ENCODE measurements around the gene ZFHX3. TPM values are rescaled to one million over a fixed set of nuclear protein-coding genes. Genes with fewer than 3 reads are reported as not detected.

The ZFHX3 gene
- total RNA-seq, 1 experiment from 2014 or later: 1.5 TPM

DNA sequence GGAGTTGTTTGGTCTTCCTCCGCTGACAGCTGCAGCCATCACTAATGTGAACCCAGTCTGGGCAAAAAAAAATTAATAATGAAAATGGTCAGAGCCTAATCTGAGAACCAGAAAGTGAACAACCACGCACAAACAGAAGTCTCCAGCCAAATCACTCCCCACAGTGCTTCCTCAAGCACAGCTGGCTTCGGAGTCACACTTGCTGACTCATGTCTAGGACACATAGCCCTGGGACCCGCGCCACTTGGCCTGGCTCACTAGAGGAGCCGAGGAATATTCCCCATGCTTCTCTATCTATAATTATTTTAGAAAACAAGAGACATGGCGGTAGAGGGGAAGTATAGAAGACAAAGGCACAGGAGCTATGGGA lies 109.1 kb downstream of the ZFHX3 start:
- no peaks in the 10 kb centered on the region for H3K9me3 ChIP-seq (ENCODE audit: control insufficient read depth, low read depth, low read length)
- Mint-ChIP-seq H3K4me3 (no peak overlapping the region), H3K36me3 (ENCODE audit: insufficient read depth in 1 of 3, low read depth in 3 of 3) (no peaks in the 10 kb centered on the region; a peak in 1 of 7 replicates), H3K9me3 (peaks cover 0 to 4% of the 10 kb centered on the region in 2 experiments; a peak in 2 of 5 replicates), H3K27ac (no peak overlapping the region), H3K27me3 (ENCODE audit: low read depth) (no peaks in the 10 kb centered on the region; the same call in none of the 2 replicates), H3K4me1 (peaks cover 49 to 52% of the 10 kb centered on the region in 2 experiments)
- no peak for DNase-seq
- H4K5ac ChIP-seq (ENCODE audit: insufficient read length, low read depth, low read length): no peak overlapping the region
- H3K18ac ChIP-seq (ENCODE audit: insufficient read length, low read depth, low read length): no peak overlapping the region
- H2BK15ac ChIP-seq (ENCODE audit: low read depth, low read length): no peak overlapping the region
- H3K4me2 ChIP-seq (ENCODE audit: insufficient read depth, insufficient read length, low read length): no peak overlapping the region
- H4K91ac ChIP-seq (ENCODE audit: insufficient read length, low read depth, low read length): no peak overlapping the region
- H2AFZ ChIP-seq (ENCODE audit: low read length): no peak overlapping the region
- H4K8ac ChIP-seq (replicated peaks; ENCODE audit: insufficient read length, low read depth, low read length): no peak overlapping the region
- H3K27me3 ChIP-seq (ENCODE audit: insufficient read depth, low read length): no peaks in the 10 kb centered on the region
- peaks cover 2% of the 10 kb centered on the region; the same call in 1 of the 2 replicates for H3K4me1 ChIP-seq (ENCODE audit: insufficient read depth, low read length)
- H3K56ac ChIP-seq (ENCODE audit: insufficient read length, low read depth, low read length): no peak overlapping the region
- H2BK5ac ChIP-seq (ENCODE audit: insufficient read length, low read length): no peak overlapping the region
- no peak overlapping the region for H3K4ac ChIP-seq (ENCODE audit: low read depth, low read length)
- H3K23me2 ChIP-seq (ENCODE audit: insufficient read length, low read depth, low read length, poor library complexity, severe bottlenecking): no peaks in the 10 kb centered on the region
- TF ChIP-seq, protein P1, sequence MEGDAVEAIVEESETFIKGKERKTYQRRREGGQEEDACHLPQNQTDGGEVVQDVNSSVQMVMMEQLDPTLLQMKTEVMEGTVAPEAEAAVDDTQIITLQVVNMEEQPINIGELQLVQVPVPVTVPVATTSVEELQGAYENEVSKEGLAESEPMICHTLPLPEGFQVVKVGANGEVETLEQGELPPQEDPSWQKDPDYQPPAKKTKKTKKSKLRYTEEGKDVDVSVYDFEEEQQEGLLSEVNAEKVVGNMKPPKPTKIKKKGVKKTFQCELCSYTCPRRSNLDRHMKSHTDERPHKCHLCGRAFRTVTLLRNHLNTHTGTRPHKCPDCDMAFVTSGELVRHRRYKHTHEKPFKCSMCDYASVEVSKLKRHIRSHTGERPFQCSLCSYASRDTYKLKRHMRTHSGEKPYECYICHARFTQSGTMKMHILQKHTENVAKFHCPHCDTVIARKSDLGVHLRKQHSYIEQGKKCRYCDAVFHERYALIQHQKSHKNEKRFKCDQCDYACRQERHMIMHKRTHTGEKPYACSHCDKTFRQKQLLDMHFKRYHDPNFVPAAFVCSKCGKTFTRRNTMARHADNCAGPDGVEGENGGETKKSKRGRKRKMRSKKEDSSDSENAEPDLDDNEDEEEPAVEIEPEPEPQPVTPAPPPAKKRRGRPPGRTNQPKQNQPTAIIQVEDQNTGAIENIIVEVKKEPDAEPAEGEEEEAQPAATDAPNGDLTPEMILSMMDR (conservative IDR thresholded peaks at IDR 0.05): no peak
- H3K79me1 ChIP-seq (ENCODE audit: insufficient read depth, low read depth, low read length, poor library complexity, severe bottlenecking): no peaks in the 10 kb centered on the region
- H3K79me2 ChIP-seq (ENCODE audit: insufficient read depth, low read length): no peaks in the 10 kb centered on the region
- no peak overlapping the region for H2AK5ac ChIP-seq (ENCODE audit: insufficient read length, low read length)
- no CpG with 5 or more reads among the region's 7 CpGs for WGBS (ENCODE audit: extremely low coverage, insufficient read length, low lambda C conversion rate)
- H4K20me1 ChIP-seq (ENCODE audit: control insufficient read depth, insufficient read depth, insufficient read length): no peaks in the 10 kb centered on the region
- no peak overlapping the region for H2BK20ac ChIP-seq (ENCODE audit: low read depth, low read length, poor library complexity, severe bottlenecking)
- no peak overlapping the region for H3K23ac ChIP-seq (ENCODE audit: insufficient read length, low read depth, low read length)
- no peak overlapping the region for H3K14ac ChIP-seq (ENCODE audit: insufficient read depth, low read length)
- H3K27ac ChIP-seq (ENCODE audit: insufficient read length, low read depth, low read length): no peak overlapping the region
- no peak overlapping the region for H3T11ph ChIP-seq (ENCODE audit: low read length)
- H2BK12ac ChIP-seq (ENCODE audit: insufficient read length, low read depth, low read length): no peak overlapping the region
- no peak overlapping the region for H3K9ac ChIP-seq (ENCODE audit: extremely low read depth, insufficient read length, low read length)
- no peak overlapping the region for H2BK120ac ChIP-seq (ENCODE audit: low read depth, low read length, poor library complexity, severe bottlenecking)

All from H9 (cell line).